ENCODE data around the gene ALS2CL. TPM values are rescaled to one million over a fixed set of nuclear protein-coding genes. Genes with fewer than 3 reads are reported as not detected.

The ALS2CL gene
- total and polyA plus RNA-seq, 7 experiments from 2014 or later = 4.2 to 41.5 (median 30.3) TPM

DNA sequence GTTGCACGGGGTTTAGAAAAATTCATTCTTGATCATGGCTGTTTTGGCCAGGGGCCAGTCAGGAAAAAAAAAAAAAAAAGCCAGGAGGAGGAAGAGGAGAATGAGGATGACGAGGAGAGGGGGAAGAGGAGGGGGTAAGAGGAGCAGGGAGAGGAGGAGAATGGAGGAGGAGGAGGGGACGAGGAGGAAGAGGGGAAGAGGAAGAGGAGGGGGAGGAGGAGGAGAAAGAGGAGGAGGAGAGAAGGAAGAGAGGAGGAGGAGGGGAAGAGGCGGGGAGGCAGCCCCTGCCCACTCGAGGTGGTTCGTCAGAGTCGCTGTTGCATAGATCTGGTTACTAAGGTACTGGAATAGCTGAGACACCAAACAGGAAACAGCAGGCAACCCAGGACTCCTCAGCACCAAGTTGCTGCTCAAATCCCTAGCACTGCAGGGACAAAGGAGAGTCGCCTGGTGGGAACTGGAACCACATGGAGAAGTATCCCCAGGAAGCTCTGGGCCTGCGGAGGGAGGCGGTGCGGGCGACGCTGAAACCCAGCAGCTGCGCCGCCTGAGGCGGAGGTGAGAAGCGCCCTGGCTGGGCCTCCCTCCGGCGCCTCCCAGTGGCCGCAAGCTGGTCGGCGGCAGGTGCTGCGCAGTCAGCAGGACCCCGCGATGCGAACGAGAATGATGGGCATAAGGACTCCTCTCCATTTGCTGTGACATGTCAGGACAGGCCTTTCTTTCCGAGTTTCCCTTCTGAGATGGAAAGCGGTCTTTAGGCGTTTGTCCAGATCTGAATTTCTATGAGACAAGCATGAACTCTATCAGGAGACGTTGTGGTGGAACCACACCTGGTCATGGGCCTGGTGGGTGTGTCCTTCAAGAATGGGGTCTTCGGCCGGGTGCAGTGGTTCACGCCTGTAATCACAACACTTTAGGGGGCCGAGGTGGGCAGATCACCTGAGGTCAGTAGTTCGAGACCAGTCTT, 63.6 kb downstream of the ALS2CL start:
- intact Hi-C loops (cut with micrococcal nuclease) = loop anchor here (1.0 to 2.0 kb wide), 4 partner anchors 63 to 142 kb away; partner anchors contain the start of gene ALS2CL (in 1 of the 2)
- no peaks in the 10 kb centered on the region for H3K36me3 ChIP-seq (ENCODE audit: control insufficient read depth in 2 of 3, insufficient read depth in 3 of 3, low read length in 3 of 3)
- peak overlapping the region; percentile 76 to 97 (median 90) for H3K27ac Mint-ChIP-seq
- ChIA-PET CTCF (interaction anchor here (0.7 to 6.8 kb wide), 17 partner anchors 9 to 1271 kb away, joined by 3 to 113 read pairs (median 4); partner anchors contain the start of gene RTP3), POLR2A (interaction anchor here (0.6 to 2.4 kb wide), 3 partner anchors 9 to 146 kb away, joined by 3 to 18 read pairs (median 3); no protein-coding TSS in a partner anchor)
- H3K4me1 ChIP-seq (ENCODE audit: control insufficient read depth in 2 of 2, insufficient read depth in 2 of 2, low read length in 2 of 2) = peaks cover 9 to 29% of the 10 kb centered on the region in 2 donors
- H3K9me3 ChIP-seq (ENCODE audit: control insufficient read depth in 2 of 3, low read length in 3 of 3) = no peaks in the 10 kb centered on the region
- peak; percentile 98 for ATAC-seq
- peak overlapping the region; percentile 73 for H3K4me3 ChIP-seq (ENCODE audit: low read length)
- H3K36me3 Mint-ChIP-seq = no peaks in the 10 kb centered on the region
- peaks cover 13 to 42% (median 30%) of the 10 kb centered on the region in 7 donors for H3K4me1 Mint-ChIP-seq
- peak overlapping the region; percentile 62 for H3K27ac ChIP-seq (ENCODE audit: low read depth, low read length)
- DNase-seq = peak; percentile 61 to 82 (median 77)
- peaks cover 0 to 17% (median 0%) of the 10 kb centered on the region in 5 donors for H3K27me3 Mint-ChIP-seq
- H3K4me3 Mint-ChIP-seq = peak overlapping the region; percentile 67 to 86 (median 79)
- H3K9me3 Mint-ChIP-seq = no peaks in the 10 kb centered on the region
- H3K27me3 ChIP-seq (ENCODE audit: control insufficient read depth in 2 of 2, insufficient read depth in 2 of 2, low read length in 2 of 2) = no peaks in the 10 kb centered on the region

DNA sequence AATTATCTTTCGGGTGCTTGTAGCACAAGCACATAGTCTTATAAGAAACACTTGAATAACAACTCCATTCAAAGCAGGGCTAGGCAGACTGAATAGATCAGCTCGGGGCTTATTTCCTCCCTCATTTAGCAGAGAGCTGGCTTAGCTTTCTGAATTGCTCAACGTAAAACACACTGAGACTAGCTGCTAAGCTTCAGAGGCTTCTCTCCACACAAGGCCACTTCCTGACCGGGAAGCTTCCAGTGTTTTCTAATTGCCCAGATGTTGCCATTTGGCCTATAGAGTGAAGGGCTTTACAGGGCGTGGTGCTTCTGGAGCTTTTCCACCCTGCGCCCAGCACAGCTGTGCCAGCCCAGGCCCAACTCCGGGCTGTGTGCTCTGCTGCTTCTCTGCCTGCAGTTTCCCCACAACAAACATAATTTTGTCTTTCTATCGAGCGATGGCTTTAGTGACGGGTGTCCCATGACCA, 64.5 kb downstream of the ALS2CL start:
- intact Hi-C loops (cut with micrococcal nuclease) = loop anchor here in 1 of 2 donors (1.0 kb wide), 1 partner anchor 90 kb away; no protein-coding TSS in a partner anchor
- DNase-seq (peak in 5 of 9 donors; percentile 4 to 21 (median 6)), ATAC-seq (no peak)
- Mint-ChIP-seq H3K4me3 (peak overlapping the region; percentile 67 to 86 (median 79)), H3K4me1 (peaks cover 10 to 33% (median 21%) of the 10 kb centered on the region in 7 donors), H3K9me3 (no peaks in the 10 kb centered on the region), H3K27ac (peak overlapping the region; percentile 76 to 97 (median 90)), H3K27me3 (peaks cover 0 to 19% (median 1%) of the 10 kb centered on the region in 5 donors), H3K36me3 (no peaks in the 10 kb centered on the region)
- Histone ChIP-seq H3K4me3 (ENCODE audit: low read length) (no peak overlapping the region), H3K36me3 (ENCODE audit: control insufficient read depth in 2 of 3, insufficient read depth in 3 of 3, low read length in 3 of 3) (no peaks in the 10 kb centered on the region), H3K27me3 (ENCODE audit: control insufficient read depth in 2 of 2, insufficient read depth in 2 of 2, low read length in 2 of 2) (no peaks in the 10 kb centered on the region), H3K9me3 (ENCODE audit: control insufficient read depth in 2 of 3, low read length in 3 of 3) (no peaks in the 10 kb centered on the region), H3K27ac (ENCODE audit: low read depth, low read length) (peak overlapping the region; percentile 62), H3K4me1 (ENCODE audit: control insufficient read depth in 2 of 2, insufficient read depth in 2 of 2, low read length in 2 of 2) (peaks cover 9 to 21% of the 10 kb centered on the region in 2 donors)
- ChIA-PET POLR2A (interaction anchor here (2.4 kb wide), 1 partner anchor 140 kb away, joined by 18 read pairs; no protein-coding TSS in a partner anchor), CTCF (interaction anchor here (0.6 to 6.8 kb wide), 12 partner anchors 8 to 1270 kb away, joined by 3 to 113 read pairs (median 6); partner anchors contain the start of gene RTP3)

DNA sequence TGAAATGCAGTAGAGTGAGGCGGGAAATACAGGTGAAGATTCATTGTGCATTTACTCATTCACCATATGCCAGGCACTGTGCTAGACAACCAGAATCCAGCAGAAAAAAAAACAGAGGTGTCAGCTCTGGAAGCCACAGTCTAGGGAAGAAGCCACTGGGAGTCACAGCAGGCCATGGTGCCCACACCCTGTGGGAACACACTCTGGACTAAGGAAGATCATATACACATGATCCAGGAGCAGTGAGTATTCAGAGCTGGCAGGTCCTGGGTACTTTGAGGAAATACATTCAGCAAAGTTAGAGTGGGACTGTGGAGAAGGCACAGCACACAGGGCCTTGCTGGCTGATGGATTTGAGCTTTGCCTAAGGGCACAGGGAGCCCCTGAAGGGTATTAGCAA, 66.4 kb downstream of the ALS2CL start:
- Mint-ChIP-seq H3K9me3 (no peaks in the 10 kb centered on the region), H3K4me3 (no peak overlapping the region), H3K27ac (peak overlapping the region in 6 of 9 donors; percentile 18 to 90 (median 53)), H3K4me1 (peaks cover 10 to 29% (median 21%) of the 10 kb centered on the region in 7 donors), H3K36me3 (no peaks in the 10 kb centered on the region), H3K27me3 (peaks cover 0 to 29% (median 5%) of the 10 kb centered on the region in 5 donors)
- Histone ChIP-seq H3K27ac (ENCODE audit: low read depth, low read length) (no peak overlapping the region), H3K9me3 (ENCODE audit: control insufficient read depth in 2 of 3, low read length in 3 of 3) (no peaks in the 10 kb centered on the region), H3K4me1 (ENCODE audit: control insufficient read depth in 2 of 2, insufficient read depth in 2 of 2, low read length in 2 of 2) (peaks cover 9 to 21% of the 10 kb centered on the region in 2 donors), H3K27me3 (ENCODE audit: control insufficient read depth in 2 of 2, insufficient read depth in 2 of 2, low read length in 2 of 2) (no peaks in the 10 kb centered on the region), H3K4me3 (ENCODE audit: low read length) (no peak overlapping the region), H3K36me3 (ENCODE audit: control insufficient read depth in 2 of 3, insufficient read depth in 3 of 3, low read length in 3 of 3) (no peaks in the 10 kb centered on the region)
- DNase-seq = no peak
- ATAC-seq = no peak
- ChIA-PET CTCF (interaction anchor here (0.8 to 6.8 kb wide), 3 partner anchors 29 to 138 kb away, joined by 3 to 113 read pairs (median 4); no protein-coding TSS in a partner anchor), POLR2A (interaction anchor here (0.5 to 0.6 kb wide), 2 partner anchors 36 to 189 kb away, joined by 3 read pairs; no protein-coding TSS in a partner anchor)
- intact Hi-C loops (cut with micrococcal nuclease) = no loop called here

DNA sequence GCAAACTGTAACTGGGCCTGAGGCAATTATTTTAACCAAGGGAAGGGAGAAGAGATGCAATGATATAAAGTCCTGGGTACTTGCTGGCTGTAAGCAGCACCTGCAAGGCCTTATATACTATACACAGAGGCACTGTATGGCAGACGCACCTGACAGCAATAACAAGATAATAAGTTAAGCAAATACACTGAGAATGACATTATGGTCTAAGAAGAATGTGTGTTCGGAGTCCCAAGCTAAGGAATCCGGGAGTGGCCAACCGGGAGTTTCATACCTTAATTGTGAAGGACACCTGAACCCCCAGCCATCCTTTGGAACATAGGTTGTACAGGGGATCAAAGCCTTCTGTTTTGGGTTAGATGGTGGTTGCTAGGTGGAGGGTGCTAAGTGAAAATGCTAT, 67.4 kb downstream of the ALS2CL start:
- Mint-ChIP-seq H3K27ac (no peak overlapping the region), H3K9me3 (no peaks in the 10 kb centered on the region), H3K4me1 (peaks cover 10 to 29% (median 21%) of the 10 kb centered on the region in 7 donors), H3K4me3 (no peak overlapping the region), H3K36me3 (no peaks in the 10 kb centered on the region), H3K27me3 (peaks cover 0 to 35% (median 6%) of the 10 kb centered on the region in 5 donors)
- Histone ChIP-seq H3K4me3 (ENCODE audit: low read length) (no peak overlapping the region), H3K36me3 (ENCODE audit: control insufficient read depth in 2 of 3, insufficient read depth in 3 of 3, low read length in 3 of 3) (no peaks in the 10 kb centered on the region), H3K27ac (ENCODE audit: low read depth, low read length) (no peak overlapping the region), H3K9me3 (ENCODE audit: control insufficient read depth in 2 of 3, low read length in 3 of 3) (no peaks in the 10 kb centered on the region), H3K27me3 (ENCODE audit: control insufficient read depth in 2 of 2, insufficient read depth in 2 of 2, low read length in 2 of 2) (no peaks in the 10 kb centered on the region), H3K4me1 (ENCODE audit: control insufficient read depth in 2 of 2, insufficient read depth in 2 of 2, low read length in 2 of 2) (peaks cover 9 to 21% of the 10 kb centered on the region in 2 donors)
- no peak for DNase-seq
- no peak for ATAC-seq
- ChIA-PET CTCF (interaction anchor here (0.9 to 6.8 kb wide), 3 partner anchors 67 to 137 kb away, joined by 3 to 113 read pairs (median 9); no protein-coding TSS in a partner anchor), POLR2A (no interaction called here)
- intact Hi-C loops (cut with micrococcal nuclease) = no loop called here

DNA sequence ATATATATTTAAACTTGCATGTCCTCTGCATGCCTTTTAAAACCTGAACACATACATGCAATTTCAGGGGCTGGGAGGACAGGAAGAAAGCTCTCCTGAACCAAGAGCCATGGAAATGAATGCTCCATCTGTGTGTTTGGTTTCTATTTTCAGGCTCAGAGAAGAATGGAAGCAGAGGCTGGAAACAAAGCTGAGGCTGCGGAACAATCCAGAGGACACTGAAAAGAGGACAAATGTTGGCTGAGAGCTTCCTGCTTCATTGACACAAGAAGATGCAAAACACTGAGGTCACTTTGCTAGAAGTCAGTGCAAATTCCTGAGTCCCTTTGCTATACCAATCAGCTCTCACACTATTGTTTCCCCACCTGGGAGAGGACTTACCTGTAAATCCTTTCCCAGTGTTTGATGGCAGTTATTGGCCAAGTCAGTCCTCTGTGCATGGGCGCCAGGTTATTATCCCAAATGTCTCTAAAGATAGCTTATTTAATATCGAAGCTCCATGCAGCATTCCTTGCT, 68.4 kb downstream of the ALS2CL start:
- ATAC-seq = no peak
- Histone ChIP-seq H3K4me1 (ENCODE audit: control insufficient read depth in 2 of 2, insufficient read depth in 2 of 2, low read length in 2 of 2) (peaks cover 5 to 13% of the 10 kb centered on the region in 2 donors), H3K27me3 (ENCODE audit: control insufficient read depth in 2 of 2, insufficient read depth in 2 of 2, low read length in 2 of 2) (no peaks in the 10 kb centered on the region), H3K36me3 (ENCODE audit: control insufficient read depth in 2 of 3, insufficient read depth in 3 of 3, low read length in 3 of 3) (no peaks in the 10 kb centered on the region), H3K27ac (ENCODE audit: low read depth, low read length) (no peak overlapping the region), H3K9me3 (ENCODE audit: control insufficient read depth in 2 of 3, low read length in 3 of 3) (no peaks in the 10 kb centered on the region), H3K4me3 (ENCODE audit: low read length) (no peak overlapping the region)
- Mint-ChIP-seq H3K4me1 (peaks cover 6 to 26% (median 17%) of the 10 kb centered on the region in 7 donors), H3K27me3 (peaks cover 0 to 40% (median 6%) of the 10 kb centered on the region in 5 donors), H3K9me3 (no peaks in the 10 kb centered on the region), H3K4me3 (no peak overlapping the region), H3K36me3 (no peaks in the 10 kb centered on the region), H3K27ac (no peak overlapping the region)
- CTCF ChIA-PET = interaction anchor here (0.9 to 2.0 kb wide), 2 partner anchors 66 to 136 kb away, joined by 3 to 9 read pairs; no protein-coding TSS in a partner anchor
- intact Hi-C loops (cut with micrococcal nuclease) = no loop called here
- POLR2A ChIA-PET = no interaction called here
- no peak for DNase-seq

DNA sequence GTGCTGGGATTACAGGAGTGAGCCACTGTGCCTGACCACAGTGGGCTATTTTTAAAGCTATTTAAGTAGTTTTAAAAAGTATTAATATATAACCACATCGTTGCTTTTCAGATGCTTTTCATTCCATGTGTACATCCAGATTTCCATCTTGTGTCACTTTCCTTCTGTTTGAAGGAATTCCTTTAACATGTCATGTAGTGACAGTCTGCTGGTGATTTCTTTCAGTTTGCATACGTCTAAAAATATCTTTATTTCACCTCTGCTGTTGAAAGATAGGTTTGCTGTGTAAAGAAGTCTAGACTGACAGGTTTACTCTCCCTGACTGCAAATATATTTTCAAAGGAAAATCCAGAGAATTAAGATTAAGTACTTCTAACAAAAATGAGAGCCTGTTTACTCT, 68.9 kb downstream of the ALS2CL start:
- Histone ChIP-seq H3K27ac (ENCODE audit: low read depth, low read length) (no peak overlapping the region), H3K27me3 (ENCODE audit: control insufficient read depth in 2 of 2, insufficient read depth in 2 of 2, low read length in 2 of 2) (no peaks in the 10 kb centered on the region), H3K9me3 (ENCODE audit: control insufficient read depth in 2 of 3, low read length in 3 of 3) (no peaks in the 10 kb centered on the region), H3K4me3 (ENCODE audit: low read length) (no peak overlapping the region), H3K4me1 (ENCODE audit: control insufficient read depth in 2 of 2, insufficient read depth in 2 of 2, low read length in 2 of 2) (peaks cover under 1 to 8% of the 10 kb centered on the region in 2 donors), H3K36me3 (ENCODE audit: control insufficient read depth in 2 of 3, insufficient read depth in 3 of 3, low read length in 3 of 3) (no peaks in the 10 kb centered on the region)
- DNase-seq = no peak
- no peak for ATAC-seq
- Mint-ChIP-seq H3K27ac (no peak overlapping the region), H3K9me3 (no peaks in the 10 kb centered on the region), H3K27me3 (peaks cover 0 to 43% (median 6%) of the 10 kb centered on the region in 5 donors), H3K36me3 (no peaks in the 10 kb centered on the region), H3K4me1 (peaks cover 4 to 21% (median 12%) of the 10 kb centered on the region in 7 donors), H3K4me3 (no peak overlapping the region)
- ChIA-PET CTCF (interaction anchor here (0.7 to 2.0 kb wide), 2 partner anchors 136 to 1880 kb away, joined by 3 to 9 read pairs; no protein-coding TSS in a partner anchor), POLR2A (no interaction called here)
- intact Hi-C loops (cut with micrococcal nuclease) = no loop called here
